H9 (cell line): ENCODE measurements around the gene TNFSF13B. TPM values are rescaled to one million over a fixed set of nuclear protein-coding genes. Genes with fewer than 3 reads are reported as not detected.

ENCODE experiments used
- DNase-seq: peaks from one replicate; pipeline ENCODE4 v3.0.0-alpha.2; 2017
- H2AFZ ChIP-seq: one replicate; pipeline ENCODE4 v1.6.1; 2013; ENCODE audit warnings: mild to moderate bottlenecking, low read length, control low read depth, moderate library complexity
- H2AK5ac ChIP-seq: 2 replicates; pipeline ENCODE4 v1.6.1; 2013; ENCODE audit warnings: low read length, control low read depth, mixed read lengths; ENCODE audit not compliant: insufficient read length
- H2BK120ac ChIP-seq: one replicate; pipeline ENCODE4 v1.6.1; 2013; ENCODE audit warnings: low read depth, mild to moderate bottlenecking, low read length, control low read depth, inconsistent platforms; ENCODE audit not compliant: poor library complexity, severe bottlenecking
- H2BK12ac ChIP-seq: 2 replicates; pipeline ENCODE4 v1.6.1; 2013; ENCODE audit warnings: low read length, control low read depth, mixed read lengths, low read depth; ENCODE audit not compliant: insufficient read length
- H2BK15ac ChIP-seq: 2 replicates; pipeline ENCODE4 v1.6.1; 2013; ENCODE audit warnings: low read depth, low read length, control low read depth
- H2BK20ac ChIP-seq: one replicate; pipeline ENCODE4 v1.6.1; 2013; ENCODE audit warnings: low read depth, mild to moderate bottlenecking, low read length, control low read depth, inconsistent platforms; ENCODE audit not compliant: poor library complexity, severe bottlenecking
- H2BK5ac ChIP-seq: 2 replicates; pipeline ENCODE4 v1.6.1; 2013; ENCODE audit warnings: low read length, control low read depth, mixed read lengths; ENCODE audit not compliant: insufficient read length
- H3K14ac ChIP-seq: 2 replicates; pipeline ENCODE4 v1.6.1; 2013; ENCODE audit warnings: low read length, control low read depth; ENCODE audit not compliant: insufficient read depth
- H3K18ac ChIP-seq: 2 replicates; pipeline ENCODE4 v1.6.1; 2013; ENCODE audit warnings: low read depth, mild to moderate bottlenecking, mixed read lengths, low read length, control low read depth; ENCODE audit not compliant: insufficient read length
- H3K23ac ChIP-seq: 2 replicates; pipeline ENCODE4 v1.6.1; 2013; ENCODE audit warnings: low read length, control low read depth, mixed read lengths, low read depth; ENCODE audit not compliant: insufficient read length
- H3K23me2 ChIP-seq: 2 replicates; pipeline ENCODE4 v1.6.1; 2013; ENCODE audit warnings: low read depth, mild to moderate bottlenecking, mixed read lengths, low read length, control low read depth; ENCODE audit not compliant: insufficient read length, poor library complexity, severe bottlenecking
- H3K27ac ChIP-seq: 2 replicates; pipeline ENCODE4 v1.5.1; 2013; ENCODE audit warnings: low read length, control low read depth, mixed read lengths, low read depth; ENCODE audit not compliant: insufficient read length
- H3K27me3 ChIP-seq: 2 replicates; pipeline ENCODE4 v1.6.1; 2013; ENCODE audit warnings: low read length, control low read depth, inconsistent platforms; ENCODE audit not compliant: insufficient read depth
- H3K4ac ChIP-seq: 2 replicates; pipeline ENCODE4 v1.6.1; 2013; ENCODE audit warnings: low read depth, mild to moderate bottlenecking, control low read depth, inconsistent platforms, low read length, moderate library complexity
- H3K4me1 ChIP-seq: 2 replicates; pipeline ENCODE4 v1.6.1; 2013; ENCODE audit warnings: low read length, control low read depth, inconsistent platforms; ENCODE audit not compliant: insufficient read depth
- H3K4me2 ChIP-seq: 2 replicates; pipeline ENCODE4 v1.6.1; 2013; ENCODE audit warnings: low read length, control low read depth, mixed read lengths; ENCODE audit not compliant: insufficient read length, insufficient read depth
- H3K56ac ChIP-seq: 2 replicates; pipeline ENCODE4 v1.6.1; 2013; ENCODE audit warnings: low read depth, mild to moderate bottlenecking, mixed read lengths, low read length, control low read depth; ENCODE audit not compliant: insufficient read length
- H3K79me1 ChIP-seq: 2 replicates; pipeline ENCODE4 v1.6.1; 2013; ENCODE audit warnings: low read depth, mild to moderate bottlenecking, moderate library complexity, low read length, control low read depth, inconsistent platforms; ENCODE audit not compliant: insufficient read depth, poor library complexity, severe bottlenecking
- H3K79me2 ChIP-seq: 2 replicates; pipeline ENCODE4 v1.6.1; 2013; ENCODE audit warnings: low read length, control low read depth, inconsistent platforms; ENCODE audit not compliant: insufficient read depth
- H3K9ac ChIP-seq: 2 replicates; pipeline ENCODE4 v1.6.1; 2013; ENCODE audit warnings: low read length, control low read depth, mixed read lengths; ENCODE audit not compliant: insufficient read length; ENCODE audit errors: extremely low read depth
- H3K9me3 ChIP-seq: one replicate; pipeline ENCODE4 v1.6.1; 2013; ENCODE audit warnings: low read depth, low read length, inconsistent platforms; ENCODE audit not compliant: control insufficient read depth
- H3T11ph ChIP-seq: one replicate; pipeline ENCODE4 v1.6.1; 2013; ENCODE audit warnings: mild to moderate bottlenecking, low read length, control low read depth, inconsistent platforms
- H4K20me1 ChIP-seq: one replicate; pipeline ENCODE4 v1.6.1; 2013; ENCODE audit not compliant: control insufficient read depth, insufficient read length, insufficient read depth
- H4K5ac ChIP-seq: 2 replicates; pipeline ENCODE4 v1.6.1; 2013; ENCODE audit warnings: low read depth, mild to moderate bottlenecking, mixed read lengths, low read length, control low read depth; ENCODE audit not compliant: insufficient read length
- H4K8ac ChIP-seq: replicated peaks from 2 replicates; pipeline ENCODE4 v1.6.1; 2013; ENCODE audit warnings: low read length, control low read depth, mixed read lengths, low read depth; ENCODE audit not compliant: insufficient read length
- H4K91ac ChIP-seq: 2 replicates; pipeline ENCODE4 v1.6.1; 2013; ENCODE audit warnings: low read depth, mild to moderate bottlenecking, moderate library complexity, mixed read lengths, low read length, control low read depth; ENCODE audit not compliant: insufficient read length
- H3K27ac Mint-ChIP-seq, 3 experiments: 2 replicates in 2 of 3; 3 replicates in 1 of 3; pipeline ENCODE4 v1.8.0; 2020 to 2021; ENCODE audit warnings: mixed read lengths in 3 of 3, mild to moderate bottlenecking in 1 of 3, moderate library complexity in 1 of 3
- H3K27me3 Mint-ChIP-seq: 2 replicates; pipeline ENCODE4 v1.8.0; 2021; ENCODE audit warnings: low read depth, mild to moderate bottlenecking, moderate library complexity, mixed read lengths
- H3K36me3 Mint-ChIP-seq, 3 experiments: 2 replicates in 2 of 3; 3 replicates in 1 of 3; pipeline ENCODE4 v1.8.0; 2020 to 2021; ENCODE audit warnings: low read depth in 3 of 3, mixed read lengths in 3 of 3; ENCODE audit not compliant: insufficient read depth in 1 of 3
- H3K4me1 Mint-ChIP-seq, 2 experiments: 2 replicates each; pipeline ENCODE4 v1.8.0; 2020; ENCODE audit warnings: mixed read lengths in 2 of 2
- H3K4me3 Mint-ChIP-seq, 2 experiments: 2 replicates in 1 of 2; 3 replicates in 1 of 2; pipeline ENCODE4 v1.8.0; 2020 to 2021; ENCODE audit warnings: mild to moderate bottlenecking in 2 of 2, mixed read lengths in 2 of 2, moderate library complexity in 1 of 2
- H3K9me3 Mint-ChIP-seq, 2 experiments: 2 replicates in 1 of 2; 3 replicates in 1 of 2; pipeline ENCODE4 v1.8.0; 2020; ENCODE audit warnings: mild to moderate bottlenecking in 2 of 2, mixed read lengths in 2 of 2, moderate library complexity in 1 of 2
- WGBS: extraction: QIAGEN DNeasy Blood & Tissue Kit; methylation state at CpG from one replicate; pipeline ENCODE4 v1.1.7; 2013; ENCODE audit warnings: missing lambda C conversion rate, low lambda C conversion rate, mixed read lengths; ENCODE audit not compliant: insufficient read length; ENCODE audit errors: extremely low coverage; 5-methylcytosine and 5-hydroxymethylcytosine counted together
- total RNA-seq: library from RNA; stranded (reverse); gene quantifications from 2 replicates; pipeline ENCODE4 v1.2.1, GENCODE V29; 2021
- TF ChIP-seq, protein P1 (sequence below): fragments of 200-600 bp; sonication (generic); conservative IDR thresholded peaks from 3 replicates; pipeline ENCODE4 v1.8.0; 2021; ENCODE audit warnings: antibody characterized with exemption, mild to moderate bottlenecking

The TNFSF13B gene
- total RNA-seq, 1 experiment from 2014 or later, result 0.31 TPM

GRCh38 chr13:108315273-108315672 is 45.8 kb downstream of the TNFSF13B start:
- H4K91ac ChIP-seq, result no peak overlapping the region
- Mint-ChIP-seq H3K9me3 (no peaks in the 10 kb centered on the region), H3K27me3 (no peaks in the 10 kb centered on the region), H3K4me3 (no peak overlapping the region), H3K27ac (no peak overlapping the region), H3K36me3 (peaks cover 0 to 4% (median 0%) of the 10 kb centered on the region in 3 experiments; a peak in 1 of 7 replicates), H3K4me1 (peaks cover 0 to 4% of the 10 kb centered on the region in 2 experiments; a peak in 2 of 4 replicates)
- H3K4ac ChIP-seq, result no peak overlapping the region
- H4K8ac ChIP-seq, result no peak overlapping the region
- H3K14ac ChIP-seq, result no peak overlapping the region
- H3K9ac ChIP-seq, result no peak overlapping the region
- no peak overlapping the region for H2BK120ac ChIP-seq
- H3K9me3 ChIP-seq, result no peaks in the 10 kb centered on the region
- no peak overlapping the region for H3K56ac ChIP-seq
- no peak overlapping the region for H3K18ac ChIP-seq
- H2BK20ac ChIP-seq, result peak overlapping the region; percentile 60
- no peak overlapping the region for H2AFZ ChIP-seq
- no peak overlapping the region for H2BK5ac ChIP-seq
- no peaks in the 10 kb centered on the region for H3K27me3 ChIP-seq
- no peak overlapping the region for H3T11ph ChIP-seq
- H4K20me1 ChIP-seq, result no peaks in the 10 kb centered on the region
- H2BK12ac ChIP-seq, result no peak overlapping the region
- no peak overlapping the region for H3K23ac ChIP-seq
- no peak for DNase-seq
- no peak overlapping the region for H3K27ac ChIP-seq
- no peaks in the 10 kb centered on the region for H3K79me1 ChIP-seq
- no peaks in the 10 kb centered on the region for H3K79me2 ChIP-seq
- no peak overlapping the region for H3K4me2 ChIP-seq
- H3K4me1 ChIP-seq, result no peaks in the 10 kb centered on the region
- TF ChIP-seq, protein P1, sequence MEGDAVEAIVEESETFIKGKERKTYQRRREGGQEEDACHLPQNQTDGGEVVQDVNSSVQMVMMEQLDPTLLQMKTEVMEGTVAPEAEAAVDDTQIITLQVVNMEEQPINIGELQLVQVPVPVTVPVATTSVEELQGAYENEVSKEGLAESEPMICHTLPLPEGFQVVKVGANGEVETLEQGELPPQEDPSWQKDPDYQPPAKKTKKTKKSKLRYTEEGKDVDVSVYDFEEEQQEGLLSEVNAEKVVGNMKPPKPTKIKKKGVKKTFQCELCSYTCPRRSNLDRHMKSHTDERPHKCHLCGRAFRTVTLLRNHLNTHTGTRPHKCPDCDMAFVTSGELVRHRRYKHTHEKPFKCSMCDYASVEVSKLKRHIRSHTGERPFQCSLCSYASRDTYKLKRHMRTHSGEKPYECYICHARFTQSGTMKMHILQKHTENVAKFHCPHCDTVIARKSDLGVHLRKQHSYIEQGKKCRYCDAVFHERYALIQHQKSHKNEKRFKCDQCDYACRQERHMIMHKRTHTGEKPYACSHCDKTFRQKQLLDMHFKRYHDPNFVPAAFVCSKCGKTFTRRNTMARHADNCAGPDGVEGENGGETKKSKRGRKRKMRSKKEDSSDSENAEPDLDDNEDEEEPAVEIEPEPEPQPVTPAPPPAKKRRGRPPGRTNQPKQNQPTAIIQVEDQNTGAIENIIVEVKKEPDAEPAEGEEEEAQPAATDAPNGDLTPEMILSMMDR, result no peak
- H3K23me2 ChIP-seq, result no peaks in the 10 kb centered on the region
- H2BK15ac ChIP-seq, result no peak overlapping the region
- H2AK5ac ChIP-seq, result no peak overlapping the region
- H4K5ac ChIP-seq, result no peak overlapping the region
- no CpG with 5 or more reads among the region's 5 CpGs for WGBS
